Testis (tissue), 5 donors: ENCODE results near the gene MAP2K5. TPM values are rescaled to one million over a fixed set of nuclear protein-coding genes. Genes with fewer than 3 reads are reported as not detected.
A peak's percentile ranks its signal among the peaks of the same experiment; 100 is the strongest.

Experiments used
- DNase-seq: peaks from one replicate; pipeline ENCODE4 v3.0.0-alpha.2; 2019
- H3K27ac ChIP-seq, 2 donors: fragments of 200-600 bp; sonication (generic); one replicate each; pipeline ENCODE4 v1.5.1; 2019
- H3K27me3 ChIP-seq: fragments of 200-600 bp; sonication (generic); one replicate; pipeline ENCODE4 v1.5.1; 2019
- H3K36me3 ChIP-seq: fragments of 200-600 bp; sonication (generic); one replicate; pipeline ENCODE4 v1.5.1; 2017; ENCODE audit warnings: low read depth; ENCODE audit errors: missing control alignments
- H3K4me1 ChIP-seq: fragments of 200-600 bp; sonication (generic); one replicate; pipeline ENCODE4 v1.5.1; 2019
- H3K4me3 ChIP-seq, 2 donors: fragments of 200-600 bp; sonication (generic); one replicate each; pipeline ENCODE4 v1.5.1; 2017 to 2019
- H3K9me3 ChIP-seq: fragments of 200-600 bp; sonication (generic); one replicate; pipeline ENCODE4 v1.5.1; 2017
- CTCF ChIP-seq, 3 experiments: fragments of 450-650 bp in 2 of 3; fragments of 200-600 bp in 1 of 3; sonication (generic) in 1 of 3; IDR thresholded peaks; one replicate each; pipeline ENCODE4 v1.5.1; 2016 to 2019; ENCODE audit warnings: antibody characterized with exemption in 3 of 3, mild to moderate bottlenecking in 2 of 3, moderate library complexity in 1 of 3
- POLR2A ChIP-seq: fragments of 450-650 bp; IDR thresholded peaks from one replicate; pipeline ENCODE4 v1.6.1; 2017; ENCODE audit warnings: antibody characterized with exemption, mild to moderate bottlenecking, moderate library complexity
- WGBS, 2 donors: methylation state at CpG; one replicate each; pipeline ENCODE4 v1.1.5; 2018; 5-methylcytosine and 5-hydroxymethylcytosine counted together
- intact Hi-C: fragments of 100-400 bp; cut with DNase I; formaldehyde crosslinking; loops from one replicate; pipeline ENCODE4 v1.15.1; 2023; ENCODE audit warnings: low total_unique reads
- long read RNA-seq, 2 donors: transcript quantifications; one replicate each; lab custom pipeline, GENCODE V29; 2026
- polyA plus RNA-seq: library from polyadenylated mRNA; stranded (reverse); fragments of 350-450 nt; fragmentation: Illumina TruSeq; extraction: RNeasy Lipid Tissue Mini Kit (QIAGEN cat#74804); gene quantifications from one replicate; pipeline ENCODE4 v1.2.3, GENCODE V29; 2014; ENCODE audit warnings: low read depth, low replicate concordance; ENCODE audit not compliant: insufficient read depth
- total RNA-seq, 2 donors: library from RNA; depleted of rRNA; stranded (reverse); fragments of >200 nt; gene quantifications; one replicate each; pipeline ENCODE4 v1.2.3, GENCODE V29; 2016

MAP2K5 gene
- total RNA-seq (10 to 100 TPM; 28.0 to 31.2 TPM), polyA plus RNA-seq (34.3 TPM)
- long read RNA-seq, donor 1, partial matches to known transcripts, result 0 of 5 reads
- long read RNA-seq, donor 1, other reads (novel, unspliced or antisense), result 0 of 5 reads
- long read RNA-seq, donor 2, partial matches to known transcripts, result 0 of 3 reads
- long read RNA-seq, donor 2, other reads (novel, unspliced or antisense), result 0 of 3 reads

GRCh38 chr15:67542420-67543347 is at the start of gene MAP2K5:
Gene MAP2K5 (plus strand): TSS chr15:67542703. CDS start chr15:67543336, 633 bp downstream.
- DNase-seq, result peak; percentile 92
- Histone ChIP-seq H3K27ac (peak within 1 kb of the TSS; percentile 84 to 92), H3K36me3 (no peaks in the 10 kb centered on the region), H3K9me3 (no peaks in the 10 kb centered on the region), H3K27me3 (no peaks in the 10 kb centered on the region), H3K4me3 (peak within 1 kb of the TSS; percentile 85 to 91), H3K4me1 (peaks cover 12% of the 10 kb centered on the region)
- TF ChIP-seq CTCF (IDR thresholded peaks at IDR 0.05) (no peak), POLR2A (no peak)
- 0 to 3% methylated on average over 15 to 71 of the region's 91 CpGs for WGBS, 2 donors
- intact Hi-C loops, result no loop called here

DNA sequence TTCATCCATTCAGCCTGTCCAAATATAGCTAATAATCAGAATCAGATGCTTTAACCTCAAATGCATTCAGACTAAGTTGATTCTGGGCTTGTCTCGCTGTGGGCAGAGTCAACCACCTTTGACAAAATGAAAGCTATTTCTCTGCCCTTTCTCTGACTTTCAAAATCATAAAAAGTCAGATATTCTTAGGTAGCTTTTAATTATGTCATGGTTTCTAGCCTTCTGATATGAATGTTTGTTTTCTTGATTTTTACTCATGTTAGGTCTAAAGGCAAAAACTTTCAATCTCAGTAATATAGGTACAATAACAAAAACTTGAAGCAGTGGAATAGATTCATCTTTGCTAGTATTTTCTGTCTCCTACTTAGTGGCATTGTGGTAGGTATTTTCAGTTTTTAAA is 46.9 kb upstream of the MAP2K5 start:
- no peaks in the 10 kb centered on the region for H3K36me3 ChIP-seq
- H3K4me3 ChIP-seq, result no peak overlapping the region
- no peaks in the 10 kb centered on the region for H3K4me1 ChIP-seq
- no peaks in the 10 kb centered on the region for H3K9me3 ChIP-seq
- H3K27ac ChIP-seq, result no peak overlapping the region
- WGBS, 2 donors, result 95 to 100% methylated on average over 1 of the region's 1 CpG
- DNase-seq, result no peak
- intact Hi-C loops, result no loop called here
- H3K27me3 ChIP-seq, result no peaks in the 10 kb centered on the region
- TF ChIP-seq CTCF (IDR thresholded peaks at IDR 0.05) (no peak), POLR2A (no peak)

GRCh38 chr15:67501177-67501835 is 41.2 kb upstream of the MAP2K5 start:
- Histone ChIP-seq H3K36me3 (no peaks in the 10 kb centered on the region), H3K4me1 (no peaks in the 10 kb centered on the region), H3K4me3 (no peak overlapping the region), H3K27me3 (no peaks in the 10 kb centered on the region), H3K9me3 (no peaks in the 10 kb centered on the region), H3K27ac (no peak overlapping the region)
- intact Hi-C loops, result no loop called here
- WGBS, 2 donors, result 32 to 33% methylated on average over 2 of the region's 2 CpGs
- TF ChIP-seq POLR2A, result no peak
- TF ChIP-seq CTCF (IDR thresholded peaks at IDR 0.05), result no peak
- DNase-seq, result no peak

DNA sequence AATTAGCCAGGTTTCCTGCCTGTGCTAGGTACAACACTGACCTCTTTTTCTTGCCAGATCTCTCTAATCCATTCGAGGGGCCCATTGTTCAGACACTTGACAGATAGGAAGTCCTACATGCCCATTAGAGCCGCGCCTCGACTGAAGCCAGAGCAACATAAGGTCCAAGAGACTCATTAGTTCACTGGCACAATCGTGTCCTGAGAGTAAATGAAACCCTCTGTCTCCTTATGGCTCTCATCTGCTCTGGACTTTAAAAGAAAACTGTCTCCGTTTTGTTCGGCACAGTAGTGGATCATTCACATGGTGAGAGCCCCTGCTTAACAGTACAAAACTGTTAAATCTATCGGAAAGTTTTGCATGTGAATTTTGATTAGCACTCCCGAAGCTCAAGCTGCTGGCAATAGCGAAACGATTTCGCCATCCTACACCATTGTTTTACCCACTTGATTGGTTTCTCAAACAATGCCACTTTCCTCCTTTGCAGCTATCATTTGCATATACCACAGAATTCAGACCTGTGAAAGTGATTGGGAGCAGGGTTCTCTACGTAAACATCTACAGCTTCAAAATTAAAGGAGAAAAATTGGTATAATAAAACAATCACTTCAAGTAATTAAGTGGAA is 40.6 kb upstream of the MAP2K5 start:
- no peaks in the 10 kb centered on the region for H3K27me3 ChIP-seq
- TF ChIP-seq CTCF (IDR thresholded peaks at IDR 0.05) (no peak), POLR2A (no peak)
- 69 to 77% methylated on average over 13 of the region's 13 CpGs for WGBS, 2 donors
- no peak for DNase-seq
- no peak overlapping the region for H3K27ac ChIP-seq
- no peaks in the 10 kb centered on the region for H3K9me3 ChIP-seq
- no peaks in the 10 kb centered on the region for H3K36me3 ChIP-seq
- intact Hi-C loops, result no loop called here
- no peaks in the 10 kb centered on the region for H3K4me1 ChIP-seq
- no peak overlapping the region for H3K4me3 ChIP-seq
